ENCODE measurements around the gene SOAT1.

The SOAT1 gene

GRCh38 chr1:179313004-179313403 lies 19.4 kb downstream of the SOAT1 start (continued):
- no peak for TF ChIP-seq ZNF26 (tag by site-specific recombination; IDR thresholded peaks at IDR 0.05)
- TF ChIP-seq ZBTB8A (tag by site-specific recombination; IDR thresholded peaks at IDR 0.05), result no peak
- no peak for TF ChIP-seq ZEB2 (tag by site-specific recombination; IDR thresholded peaks at IDR 0.05)
- TF ChIP-seq ZNF549 (tag by site-specific recombination; IDR thresholded peaks at IDR 0.05), result no peak

GRCh38 chr1:179314928-179315327 lies 21.3 kb downstream of the SOAT1 start:
- no peak overlapping the region for H3K4me3 ChIP-seq (ENCODE audit: low read depth, low read length)
- H3K4me1 ChIP-seq (ENCODE audit: control insufficient read depth, insufficient read depth, low read length), result no peaks in the 10 kb centered on the region
- no peaks in the 10 kb centered on the region for H3K9me3 ChIP-seq (ENCODE audit: control insufficient read depth, insufficient read depth, low read depth, low read length)
- CTCF ChIA-PET, result interaction anchor here (0.6 kb wide), 1 partner anchor 109 kb away, joined by 3 read pairs; no protein-coding TSS in a partner anchor
- POLR2A ChIA-PET, result no interaction called here
- TF ChIP-seq ZNF600 (tag by site-specific recombination; IDR thresholded peaks at IDR 0.05), result no peak
- TF ChIP-seq MZF1 (tag by site-specific recombination; IDR thresholded peaks at IDR 0.05; ENCODE audit: borderline replicate concordance), result peak; percentile 44; the same call in 1 of the 2 replicates
- no peak for TF ChIP-seq ZNF155 (tag by site-specific recombination; IDR thresholded peaks at IDR 0.05)
- TF ChIP-seq ZSCAN30 (tag by site-specific recombination; IDR thresholded peaks at IDR 0.05), result no peak
- peak; percentile 16 for TF ChIP-seq SETDB1 (IDR thresholded peaks at IDR 0.05; ENCODE audit: insufficient read length, low read length)
- TF ChIP-seq BCL11B (tag by site-specific recombination; IDR thresholded peaks at IDR 0.05; ENCODE audit: low read depth), result no peak
- TF ChIP-seq ZNF660 (tag by site-specific recombination; IDR thresholded peaks at IDR 0.05), result peak; percentile 96
- TF ChIP-seq KLF1 (tag by site-specific recombination; IDR thresholded peaks at IDR 0.05), result 0 out of 2 replicates have a peak, but pooled peaks have one; percentile 18
- TF ChIP-seq ZNF473 (tag by site-specific recombination; IDR thresholded peaks at IDR 0.05), result no peak
- TF ChIP-seq IKZF3 (tag by site-specific recombination; IDR thresholded peaks at IDR 0.05), result no peak
- TF ChIP-seq HOXD13 (CRISPR knock-in tag; IDR thresholded peaks at IDR 0.05; ENCODE audit: borderline replicate concordance), result no peak
- 0 out of 2 replicates have a peak, but pooled peaks have one; percentile 24 for TF ChIP-seq SP7 (tag by site-specific recombination; IDR thresholded peaks at IDR 0.05)
- no peak for TF ChIP-seq ZNF501 (tag by site-specific recombination; IDR thresholded peaks at IDR 0.05)
- 0 out of 2 replicates have a peak, but pooled peaks have one; percentile 19 for TF ChIP-seq HIC1 (tag by site-specific recombination; IDR thresholded peaks at IDR 0.05)
- no peak for TF ChIP-seq ZNF132 (tag by site-specific recombination; IDR thresholded peaks at IDR 0.05; ENCODE audit: borderline replicate concordance)
- H3K36me3 ChIP-seq (ENCODE audit: control insufficient read depth in 2 of 2, insufficient read depth in 1 of 2, low read length in 2 of 2), result peaks cover 0 to 16% of the 10 kb centered on the region in 2 experiments; a peak in 1 of 3 replicates
- H3K27ac ChIP-seq (ENCODE audit: extremely low read depth, low read depth, low read length), result no peak overlapping the region

GRCh38 chr1:179318491-179318890 lies 24.9 kb downstream of the SOAT1 start:
- ChIA-PET POLR2A (interaction anchor here (0.6 kb wide), 1 partner anchor 517 kb away, joined by 4 read pairs; no protein-coding TSS in a partner anchor), CTCF (no interaction called here)
- H3K9me3 ChIP-seq (ENCODE audit: control insufficient read depth, insufficient read depth, low read depth, low read length), result no peaks in the 10 kb centered on the region
- H3K4me3 ChIP-seq (ENCODE audit: low read depth, low read length), result no peak overlapping the region
- H3K36me3 ChIP-seq (ENCODE audit: control insufficient read depth in 2 of 2, insufficient read depth in 1 of 2, low read length in 2 of 2), result peaks cover 0 to 12% of the 10 kb centered on the region in 2 experiments; a peak in 1 of 3 replicates
- H3K4me1 ChIP-seq (ENCODE audit: control insufficient read depth, insufficient read depth, low read length), result no peaks in the 10 kb centered on the region
- H3K27ac ChIP-seq (ENCODE audit: extremely low read depth, low read depth, low read length), result no peak overlapping the region
- TF ChIP-seq ZNF670 (tag by site-specific recombination; IDR thresholded peaks at IDR 0.05; ENCODE audit: low read depth), result no peak
- TF ChIP-seq ZNF10 (tag by site-specific recombination; IDR thresholded peaks at IDR 0.05), result no peak
- no peak for TF ChIP-seq ZNF16 (tag by site-specific recombination; IDR thresholded peaks at IDR 0.05; ENCODE audit: low read depth)
- TF ChIP-seq ZNF274 (IDR thresholded peaks at IDR 0.05; ENCODE audit: low read length), result no peak
- no peak for TF ChIP-seq ZNF274 (tag by site-specific recombination; IDR thresholded peaks at IDR 0.05; ENCODE audit: borderline replicate concordance)
- TF ChIP-seq ZNF175 (tag by site-specific recombination; IDR thresholded peaks at IDR 0.05), result no peak
- TF ChIP-seq ZNF202 (tag by site-specific recombination; IDR thresholded peaks at IDR 0.05; ENCODE audit: borderline replicate concordance), result no peak
- TF ChIP-seq ZNF223 (tag by site-specific recombination; IDR thresholded peaks at IDR 0.05), result no peak
- no peak for TF ChIP-seq ZNF354C (tag by site-specific recombination; IDR thresholded peaks at IDR 0.05; ENCODE audit: borderline replicate concordance, low read depth)
- TF ChIP-seq ZNF791 (tag by site-specific recombination; IDR thresholded peaks at IDR 0.05), result no peak
- TF ChIP-seq ZNF248 (tag by site-specific recombination; IDR thresholded peaks at IDR 0.05), result no peak
- TF ChIP-seq ZNF132 (tag by site-specific recombination; IDR thresholded peaks at IDR 0.05; ENCODE audit: borderline replicate concordance), result no peak
- no peak for TF ChIP-seq PRDM4 (tag by site-specific recombination; IDR thresholded peaks at IDR 0.05)

All from HEK293 (cell line).